ENCODE data around the gene ALDH1B1.
"Not testable (repeated sequence)": the region's sequence is repeated elsewhere in the genome, so short reads cannot be mapped to it uniquely, and the experiment has no call there.

DNA sequence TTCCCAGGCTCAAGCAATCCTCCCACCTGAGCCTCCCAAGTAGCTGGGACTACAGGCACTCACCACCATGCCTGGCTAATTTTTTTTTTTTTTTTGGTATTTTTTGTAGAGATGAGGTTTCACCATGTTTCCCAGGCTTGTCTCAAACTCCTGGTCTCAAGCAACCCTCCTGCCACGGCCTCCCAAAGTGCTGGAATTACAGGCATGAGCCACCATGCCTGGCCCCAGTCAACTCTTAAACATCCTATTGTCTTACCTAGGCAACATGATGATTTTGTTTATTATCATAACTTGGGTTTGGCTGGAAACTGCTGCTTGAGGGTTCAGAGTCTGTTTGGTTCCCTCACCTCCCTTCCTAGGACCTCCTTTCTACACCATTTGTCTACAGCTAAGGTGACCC is 6.7 kb downstream of the ALDH1B1 start:
- TF ChIP-seq SRSF9 (IDR thresholded peaks at IDR 0.05; ENCODE audit: borderline replicate concordance, low read depth, low read length); BRF2 (IDR thresholded peaks at IDR 0.05; ENCODE audit: borderline replicate concordance, insufficient read depth, insufficient read length); E2F5 (CRISPR knock-in tag; IDR thresholded peaks at IDR 0.05); ZNF347 (CRISPR knock-in tag; IDR thresholded peaks at IDR 0.05; ENCODE audit: low read depth); ESRRA (IDR thresholded peaks at IDR 0.05; ENCODE audit: borderline replicate concordance, low read depth): not testable (repeated sequence)
- TF ChIP-seq, protein P1, sequence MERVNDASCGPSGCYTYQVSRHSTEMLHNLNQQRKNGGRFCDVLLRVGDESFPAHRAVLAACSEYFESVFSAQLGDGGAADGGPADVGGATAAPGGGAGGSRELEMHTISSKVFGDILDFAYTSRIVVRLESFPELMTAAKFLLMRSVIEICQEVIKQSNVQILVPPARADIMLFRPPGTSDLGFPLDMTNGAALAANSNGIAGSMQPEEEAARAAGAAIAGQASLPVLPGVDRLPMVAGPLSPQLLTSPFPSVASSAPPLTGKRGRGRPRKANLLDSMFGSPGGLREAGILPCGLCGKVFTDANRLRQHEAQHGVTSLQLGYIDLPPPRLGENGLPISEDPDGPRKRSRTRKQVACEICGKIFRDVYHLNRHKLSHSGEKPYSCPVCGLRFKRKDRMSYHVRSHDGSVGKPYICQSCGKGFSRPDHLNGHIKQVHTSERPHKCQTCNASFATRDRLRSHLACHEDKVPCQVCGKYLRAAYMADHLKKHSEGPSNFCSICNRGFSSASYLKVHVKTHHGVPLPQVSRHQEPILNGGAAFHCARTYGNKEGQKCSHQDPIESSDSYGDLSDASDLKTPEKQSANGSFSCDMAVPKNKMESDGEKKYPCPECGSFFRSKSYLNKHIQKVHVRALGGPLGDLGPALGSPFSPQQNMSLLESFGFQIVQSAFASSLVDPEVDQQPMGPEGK (CRISPR knock-in tag; IDR thresholded peaks at IDR 0.05; ENCODE audit: borderline replicate concordance) = not testable (repeated sequence)
